CD4-positive, alpha-beta T cell treated with Interleukin-6 at 100 ng/mL for 8 hours (primary cell): ENCODE results near the gene LCAT.
A peak's percentile ranks its signal among the peaks of the same experiment; 100 is the strongest.

Experiments used
- DNase-seq: peaks from one replicate; pipeline ENCODE4 v3.0.0-alpha.2; 2020; ENCODE audit warnings: mixed read lengths, low spot score

Gene LCAT

GRCh38 chr16:67909056-67909742, 34.7 kb downstream of the LCAT start:
- no peak for DNase-seq

DNA sequence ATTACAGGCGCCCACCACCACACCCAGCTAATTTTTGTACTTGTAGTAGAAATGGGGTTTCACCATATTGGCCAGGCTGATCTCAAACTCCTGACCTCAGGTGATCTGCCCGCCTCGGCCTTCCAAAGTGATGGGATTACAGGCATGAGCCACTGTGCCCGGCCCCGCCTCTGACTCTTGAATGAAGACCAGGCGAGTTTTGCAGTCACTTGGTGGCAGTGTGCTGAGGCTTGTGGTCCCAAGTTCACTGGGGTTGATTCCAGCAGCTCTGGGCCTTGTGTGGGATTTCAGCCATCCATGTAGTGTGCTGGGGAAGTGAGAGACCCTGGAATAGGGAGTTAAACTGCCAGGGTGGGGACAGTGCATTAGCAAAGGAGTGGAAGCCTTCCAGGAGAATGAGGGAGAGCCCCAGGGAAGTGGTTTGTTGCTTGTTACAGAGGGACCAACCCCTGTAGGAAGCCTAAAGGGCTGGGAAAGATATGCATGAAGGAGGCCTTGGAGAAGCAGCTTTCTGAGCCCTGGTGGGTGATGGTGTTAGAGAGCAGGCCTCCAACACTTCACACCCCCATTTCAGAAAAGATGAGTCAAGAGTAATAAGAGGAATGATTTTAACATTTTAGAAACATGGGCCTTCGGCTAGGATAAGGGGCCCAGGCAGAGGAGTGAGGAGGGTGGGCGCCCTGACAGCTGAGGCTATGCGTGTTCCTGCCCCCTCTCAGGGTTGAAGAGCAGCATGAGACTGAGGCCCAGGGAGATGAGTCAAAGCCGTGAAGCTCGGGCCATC, 36.3 kb downstream of the LCAT start:
- DNase-seq: no peak

DNA sequence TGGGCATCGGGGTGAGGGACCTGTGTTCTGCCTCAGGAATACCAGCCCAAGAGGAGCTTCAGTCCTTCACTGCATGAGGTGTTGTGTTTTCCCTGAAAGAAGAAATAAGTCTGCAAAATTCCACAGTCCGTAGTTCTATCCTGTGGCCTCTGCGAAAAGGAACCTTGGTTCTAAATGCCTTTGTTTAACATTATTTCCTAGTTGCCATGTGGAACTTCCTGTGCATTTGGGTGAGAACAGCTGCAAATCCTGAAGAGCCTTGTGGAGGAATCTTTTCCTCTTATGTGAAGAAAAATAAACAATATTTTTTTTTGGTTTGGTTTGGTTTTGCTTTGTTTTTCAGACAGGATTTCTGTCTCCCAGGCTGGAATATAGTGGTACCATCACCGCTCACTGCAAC, 41.1 kb downstream of the LCAT start:
- no peak for DNase-seq

DNA sequence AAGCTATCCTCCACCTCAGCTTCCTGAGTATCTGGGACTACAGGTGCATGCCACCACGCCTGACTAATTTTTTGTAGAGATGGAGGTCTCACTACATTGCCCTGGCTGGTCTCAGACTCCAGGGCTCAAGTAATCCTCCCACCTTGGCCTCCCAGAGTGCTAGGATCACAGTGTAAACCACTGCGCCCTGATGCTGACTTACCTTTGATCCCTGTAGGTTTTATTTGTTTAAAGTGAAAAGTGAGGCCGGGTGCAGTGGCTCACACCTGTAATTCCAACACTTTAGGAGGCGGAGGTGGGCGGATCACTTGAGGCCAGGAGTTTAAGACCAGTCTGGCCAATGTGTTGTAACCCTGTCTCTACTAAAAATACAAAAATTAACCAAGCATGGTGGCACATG, 42.2 kb downstream of the LCAT start:
- no peak for DNase-seq

DNA sequence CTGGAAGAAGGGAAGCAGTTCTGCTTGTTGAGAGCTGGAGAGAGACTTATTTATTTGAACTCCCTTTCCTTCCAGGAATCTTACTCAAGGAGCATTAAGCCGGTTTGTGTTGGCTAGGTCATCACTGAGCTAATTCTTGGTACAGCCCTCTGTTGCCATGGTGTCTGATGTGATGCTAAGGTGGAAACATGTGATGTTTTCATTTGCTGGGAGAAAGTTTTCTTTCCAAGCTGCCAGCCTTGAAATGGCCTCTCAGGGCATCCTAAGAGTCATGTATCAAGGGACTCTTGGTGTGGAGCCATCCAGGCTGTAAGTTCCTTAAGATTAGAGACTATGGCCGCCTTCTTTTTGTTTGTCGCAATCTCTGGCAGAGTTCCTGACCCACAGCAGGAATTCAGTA, 46.7 kb downstream of the LCAT start:
- no peak for DNase-seq

DNA sequence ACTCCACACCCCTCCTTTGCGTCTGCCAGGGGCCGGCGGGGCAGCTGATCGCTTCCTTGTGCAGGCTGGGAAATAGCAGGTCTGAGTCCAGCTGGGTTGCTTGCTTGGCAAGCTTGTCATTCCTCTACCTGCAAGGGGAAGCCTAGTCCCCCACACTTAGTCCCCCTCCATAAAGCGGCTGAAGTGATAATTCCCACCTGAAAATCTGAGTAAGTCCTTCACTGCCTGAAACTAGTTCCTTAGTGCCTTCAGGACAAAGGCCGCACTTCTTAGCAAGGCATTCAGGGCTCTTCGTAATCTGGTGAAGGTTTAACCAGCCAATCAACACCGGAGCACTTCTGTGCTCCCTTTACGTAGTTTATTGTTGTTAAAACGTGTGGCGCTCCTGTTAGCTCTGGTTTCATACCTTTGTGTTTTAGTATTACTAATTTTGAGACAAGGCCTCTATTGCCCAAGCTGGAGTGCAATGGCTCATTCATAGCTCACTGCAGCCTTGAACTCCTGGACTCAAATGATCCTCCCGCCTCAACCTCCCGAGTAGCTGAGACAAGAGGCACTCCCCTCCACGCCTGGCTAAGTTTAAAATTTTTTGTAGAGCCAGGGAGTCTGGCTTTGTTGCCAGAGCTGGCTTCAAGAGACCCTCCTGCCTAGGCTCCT, 50.0 kb downstream of the LCAT start:
- DNase-seq: no peak

DNA sequence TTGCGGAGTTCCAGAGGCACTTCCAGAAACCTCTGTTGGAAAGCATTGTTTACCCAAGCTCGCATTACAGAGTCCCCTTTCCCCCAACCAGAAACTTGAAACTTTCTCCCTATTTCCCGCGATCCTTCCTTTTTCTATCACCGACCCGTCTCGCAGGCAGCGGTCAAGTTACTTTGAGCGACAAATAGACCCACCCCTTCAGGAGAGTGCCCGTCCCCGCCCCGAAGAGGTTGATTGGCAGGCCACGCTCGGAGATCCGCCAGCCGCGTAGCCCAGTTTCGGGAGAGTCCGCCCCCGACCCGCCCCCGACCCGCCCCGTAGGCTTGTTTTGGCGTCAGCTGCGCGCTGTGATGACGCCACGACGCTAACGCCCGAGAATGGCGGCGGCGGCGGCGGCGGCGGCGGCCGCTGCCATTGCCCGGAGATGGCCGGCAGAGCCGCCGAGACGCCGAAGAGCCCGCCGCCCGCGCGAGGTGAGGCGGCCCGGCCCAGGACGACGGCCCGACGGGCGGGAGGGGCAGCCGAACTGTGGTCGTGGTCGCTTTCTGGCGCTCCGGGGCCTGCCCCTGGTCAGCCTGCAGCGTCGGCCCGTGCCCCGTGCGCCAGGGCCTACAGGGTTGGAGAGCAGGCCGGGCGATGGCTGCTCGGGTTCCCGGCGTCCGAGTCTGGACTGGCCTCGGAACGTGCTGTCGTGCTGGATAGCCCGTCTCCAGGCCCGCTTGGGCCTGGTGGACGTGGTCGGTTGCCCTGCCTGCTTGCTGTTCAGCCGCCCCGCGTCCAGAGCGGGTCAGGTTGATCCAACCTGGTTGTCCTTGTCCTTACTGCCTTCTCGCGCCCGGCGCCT, 50.8 kb downstream of the LCAT start, which contains the start of gene PSKH1:
TSS of gene PSKH1 (plus strand) at position 356 of the 844 bp plus-strand sequence. CDS start 15,496 bp downstream, outside the sequence.
- peak; percentile 94 for DNase-seq

DNA sequence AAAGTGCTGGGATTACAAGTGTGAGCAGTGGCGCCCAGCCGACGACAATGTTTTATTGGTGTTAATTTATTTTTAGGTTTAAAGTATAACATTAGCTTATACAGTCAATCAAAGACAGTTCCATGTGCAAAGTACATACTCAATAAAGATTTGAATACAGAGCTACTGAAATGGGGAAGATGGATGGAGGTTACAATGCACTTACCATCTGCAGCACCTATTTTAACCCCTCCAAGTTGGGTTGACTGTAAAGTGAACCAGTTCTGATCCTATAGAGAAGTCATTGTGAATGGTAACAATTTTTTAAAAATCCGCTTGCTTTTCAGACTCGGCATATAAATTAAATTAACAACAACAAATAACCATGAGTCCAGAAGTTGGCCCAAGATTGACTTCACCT, 51.5 kb downstream of the LCAT start:
- DNase-seq: no peak
